GM12878 (cell line): ENCODE measurements around the gene MRPL21. TPM values are rescaled to one million over a fixed set of nuclear protein-coding genes. Genes with fewer than 3 reads are reported as not detected.

Experiments
- ATAC-seq: fragments of 200-7000 bp; cut with Tn5 transposase; 3 replicates; pipeline ENCODE4 v1.9.1; 2020; ENCODE audit warnings: mild to moderate bottlenecking, moderate library complexity
- BruUV-seq: library from RNA; stranded (reverse); fragments of 400-500 nt; replicated peaks from 2 replicates; lab custom pipeline; 2021; lab: Mats Ljungman, UMichigan
- CTCF ChIA-PET: fragments of 300-600 bp; sonication (Branson Sonifier 250); formaldehyde crosslinking; extraction: SDS; loops from one replicate; lab custom pipeline; 2021; ENCODE audit warnings: inconsistent platforms; lab: Yijun Ruan, JAX
- POLR2A ChIA-PET: fragments of 350-600 bp; formaldehyde crosslinking; extraction: SDS; loops from one replicate; lab custom pipeline; 2021; ENCODE audit warnings: inconsistent platforms; lab: Charles Lee
- RAD21 ChIA-PET: fragments of 300-600 bp; sonication (Branson Sonifier 250); formaldehyde crosslinking; loops from one replicate; lab custom pipeline; 2023; ENCODE audit warnings: antibody characterized with exemption; ENCODE audit not compliant: unreplicated experiment; lab: Charles Lee
- SMC1A ChIA-PET: fragments of 300-600 bp; sonication (Branson Sonifier 250); formaldehyde crosslinking; loops from one replicate; lab custom pipeline; 2023; ENCODE audit not compliant: unreplicated experiment, uncharacterized antibody; lab: Charles Lee
- DNase-seq: peaks from one replicate; pipeline ENCODE4 v3.0.0-alpha.2; 2011; ENCODE audit warnings: low read depth, low spot score
- FAIRE-seq: peaks from 3 replicates; lab custom pipeline; 2011; peaks lifted over from hg19 to GRCh38; lab: Jason Lieb, UNC
- H2AFZ ChIP-seq: 2 replicates; pipeline ENCODE4 v1.6.0; 2011; ENCODE audit warnings: low read depth, low read length, control low read depth; ENCODE audit not compliant: control insufficient read depth
- H3K27ac ChIP-seq: 2 replicates; pipeline ENCODE4 v1.5.1; 2011; ENCODE audit warnings: control low read depth; ENCODE audit not compliant: control insufficient read depth, insufficient read depth
- H3K27me3 ChIP-seq, 2 experiments: replicated peaks in 1 of 2; 2 replicates each; pipeline versions ENCODE4 v1.6.0 to v1.6.1; 2011; ENCODE audit warnings: low read length in 1 of 2; ENCODE audit not compliant: control insufficient read depth in 2 of 2, insufficient read depth in 2 of 2
- H3K36me3 ChIP-seq, 2 experiments: 2 replicates each; pipeline ENCODE4 v1.5.1; 2011; ENCODE audit warnings: low read length in 1 of 2; ENCODE audit not compliant: control insufficient read depth in 2 of 2, insufficient read depth in 2 of 2
- H3K4me1 ChIP-seq: 2 replicates; pipeline ENCODE4 v1.6.1; 2011; ENCODE audit warnings: mild to moderate bottlenecking, low read length, moderate library complexity, mixed read lengths; ENCODE audit not compliant: control insufficient read depth, insufficient read depth
- H3K4me2 ChIP-seq: 2 replicates; pipeline ENCODE4 v1.6.0; 2011; ENCODE audit warnings: control low read depth; ENCODE audit not compliant: control insufficient read depth, insufficient read depth
- H3K4me3 ChIP-seq: fragments of 200-600 bp; sonication (generic); 2 replicates; pipeline ENCODE4 v1.5.1; 2016
- H3K79me2 ChIP-seq: 2 replicates; pipeline ENCODE4 v1.6.0; 2011; ENCODE audit warnings: low read length; ENCODE audit not compliant: control insufficient read depth, insufficient read depth
- H3K9ac ChIP-seq: 2 replicates; pipeline ENCODE4 v1.8.0; 2011; ENCODE audit warnings: low read length, control low read depth, mixed read lengths; ENCODE audit not compliant: control insufficient read depth, insufficient read depth
- H3K9me3 ChIP-seq: replicated peaks from 3 replicates; pipeline ENCODE4 v1.5.1; 2011; ENCODE audit warnings: mild to moderate bottlenecking, low read length; ENCODE audit not compliant: control insufficient read depth, insufficient read depth
- H4K20me1 ChIP-seq: 2 replicates; pipeline ENCODE4 v1.6.0; 2011; ENCODE audit not compliant: control insufficient read depth, insufficient read depth
- STAT1 ChIP-seq: fragments of 450-650 bp; conservative IDR thresholded peaks from 2 replicates; pipeline ENCODE4 v1.6.1; 2014; ENCODE audit warnings: antibody characterized with exemption, mild to moderate bottlenecking
- TCF3 ChIP-seq: IDR thresholded peaks from 2 replicates; pipeline ENCODE4 v1.6.1; 2012; ENCODE audit warnings: low read depth, mild to moderate bottlenecking, low read length, borderline replicate concordance; ENCODE audit not compliant: insufficient read depth
- WGBS: methylation state at CpG from one replicate; pipeline ENCODE4 v1.1.6; 2016; ENCODE audit warnings: low lambda C conversion rate; ENCODE audit not compliant: insufficient replicate concordance, insufficient coverage; ENCODE audit errors: missing lambda C conversion rate; 5-methylcytosine and 5-hydroxymethylcytosine counted together
- in situ Hi-C: fragments of 300-500 bp; cut with MboI; formaldehyde crosslinking; loops from 9 replicates; pipeline ENCODE4 v1.14.3; 2018; ENCODE audit warnings: mixed read lengths
- intact Hi-C: fragments of 100-400 bp; cut with micrococcal nuclease; formaldehyde crosslinking; loops from one replicate; pipeline ENCODE4 v1.14.2; 2022; ENCODE audit not compliant: unreplicated experiment
- polyA plus RNA-seq, 11 experiments: library from polyadenylated mRNA; depleted of rRNA in 4 of 11; unstranded in 6 of 11; stranded (reverse) in 5 of 11; fragments of >200 nt; fragmentation: Nextera tagmentation in 4 of 11; fragmentation: Illumina TruSeq in 1 of 11; extraction: Ambion mirVana in 4 of 11; extraction: Trizol in 1 of 11; gene quantifications; 1 replicate in 1 of 11; 2 replicates in 10 of 11; pipeline versions ENCODE4 v1.2.1 to v1.2.3, GENCODE V29; 2011 to 2016; ENCODE audit warnings: inconsistent platforms in 2 of 11, missing spikeins in 2 of 11, low read depth in 1 of 11
- total RNA-seq, 4 experiments: library from RNA; depleted of rRNA in 3 of 4; stranded (reverse); fragments of >200 nt in 3 of 4; fragmentation: Illumina TruSeq in 1 of 4; extraction: Trizol in 1 of 4; gene quantifications; 2 replicates each; pipeline versions ENCODE4 v1.2.1 to v1.2.3, GENCODE V29; 2013 to 2021
- TF ChIP-seq, protein P1 (sequence below): IDR thresholded peaks from 2 replicates; pipeline ENCODE4 v1.6.1; 2011; ENCODE audit warnings: borderline replicate concordance, low read depth, mild to moderate bottlenecking, moderate library complexity, low read length; ENCODE audit not compliant: insufficient read depth, poor library complexity, severe bottlenecking
- TF ChIP-seq, protein P2 (sequence below): fragments of 450-650 bp; IDR thresholded peaks from 2 replicates; pipeline ENCODE4 v1.6.1; 2017; ENCODE audit warnings: mild to moderate bottlenecking, low read depth, inconsistent platforms; ENCODE audit not compliant: poor library complexity, severe bottlenecking

MRPL21 gene
- total and polyA plus RNA-seq, 10 of the 15 experiments (the other 5 are each of a cell fraction or from before 2014, with no cell fraction given), result 86.6 to 283 (median 130) TPM

DNA sequence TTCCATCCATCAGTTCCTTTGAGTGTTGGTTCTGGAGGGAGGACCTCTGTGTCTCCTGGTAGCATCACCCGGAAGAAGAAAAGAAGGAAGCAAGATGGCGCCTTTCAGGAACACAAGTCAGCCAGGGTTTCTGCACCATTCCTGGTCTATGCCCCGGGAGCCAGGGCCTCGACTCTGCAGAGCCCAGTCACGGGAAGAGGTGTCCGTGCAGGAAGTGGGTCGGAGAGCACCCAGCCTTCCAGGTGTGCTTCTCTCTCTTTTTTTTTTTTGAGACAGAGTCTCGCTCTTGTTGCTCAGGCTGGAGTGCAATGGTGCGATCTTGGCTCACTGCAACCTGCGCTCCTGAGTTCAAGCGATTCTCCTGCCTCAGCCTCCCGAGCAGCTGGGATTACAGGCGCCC, 21.2 kb downstream of the MRPL21 start:
- FAIRE-seq, result no peak
- H3K9ac ChIP-seq, result no peak overlapping the region
- no peak for TF ChIP-seq STAT1
- TF ChIP-seq, protein P1, sequence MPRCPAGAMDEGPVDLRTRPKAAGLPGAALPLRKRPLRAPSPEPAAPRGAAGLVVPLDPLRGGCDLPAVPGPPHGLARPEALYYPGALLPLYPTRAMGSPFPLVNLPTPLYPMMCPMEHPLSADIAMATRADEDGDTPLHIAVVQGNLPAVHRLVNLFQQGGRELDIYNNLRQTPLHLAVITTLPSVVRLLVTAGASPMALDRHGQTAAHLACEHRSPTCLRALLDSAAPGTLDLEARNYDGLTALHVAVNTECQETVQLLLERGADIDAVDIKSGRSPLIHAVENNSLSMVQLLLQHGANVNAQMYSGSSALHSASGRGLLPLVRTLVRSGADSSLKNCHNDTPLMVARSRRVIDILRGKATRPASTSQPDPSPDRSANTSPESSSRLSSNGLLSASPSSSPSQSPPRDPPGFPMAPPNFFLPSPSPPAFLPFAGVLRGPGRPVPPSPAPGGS, result peak; percentile 24
- TF ChIP-seq, all 136 proteins: peak for 1
- DNase-seq (no peak), ATAC-seq (no peak)
- intact Hi-C loops (no loop called here), in situ Hi-C loops (no loop called here)
- Histone ChIP-seq H4K20me1 (no peaks in the 10 kb centered on the region), H3K27ac (no peak overlapping the region), H2AFZ (no peak overlapping the region), H3K36me3 (no peaks in the 10 kb centered on the region; a peak in 1 of 4 replicates), H3K9me3 (no peaks in the 10 kb centered on the region), H3K4me3 (no peak overlapping the region), H3K79me2 (no peaks in the 10 kb centered on the region), H3K4me1 (no peaks in the 10 kb centered on the region), H3K4me2 (no peak overlapping the region), H3K27me3 (no peaks in the 10 kb centered on the region)
- ChIA-PET SMC1A (no interaction called here), POLR2A (no interaction called here), RAD21 (no interaction called here), CTCF (no interaction called here)
- 91% methylated on average over 7 of the region's 13 CpGs for WGBS
- BruUV-seq, result no TSS peak

DNA sequence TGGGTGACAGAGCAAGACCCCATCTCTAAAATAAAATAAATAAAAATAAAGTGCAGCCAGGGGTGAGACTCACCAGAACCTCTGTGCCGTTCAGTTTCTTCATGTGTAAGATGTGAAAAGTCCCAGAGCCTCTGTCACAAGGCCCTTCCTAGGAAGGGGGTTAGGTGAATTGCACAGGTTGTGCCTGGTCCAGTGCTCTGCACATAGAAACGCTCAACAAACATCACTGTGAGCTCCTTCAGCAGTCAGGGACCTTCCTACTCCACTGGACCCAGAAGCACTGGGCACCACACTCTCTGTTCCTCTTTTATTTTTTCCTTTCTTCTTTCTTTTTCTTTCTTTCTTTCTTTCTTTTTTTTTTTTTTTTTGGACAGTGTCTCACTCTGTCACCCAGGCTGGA, 22.3 kb downstream of the MRPL21 start:
- Histone ChIP-seq H3K36me3 (no peaks in the 10 kb centered on the region; a peak in 1 of 4 replicates), H3K79me2 (no peaks in the 10 kb centered on the region), H2AFZ (no peak overlapping the region), H3K4me2 (no peak overlapping the region), H3K9ac (no peak overlapping the region), H3K9me3 (no peaks in the 10 kb centered on the region), H3K27ac (no peak overlapping the region), H3K4me1 (no peaks in the 10 kb centered on the region), H3K27me3 (no peaks in the 10 kb centered on the region), H4K20me1 (no peaks in the 10 kb centered on the region), H3K4me3 (no peak overlapping the region)
- no peak for FAIRE-seq
- POLR2A ChIA-PET, result no interaction called here
- TF ChIP-seq, protein P2, sequence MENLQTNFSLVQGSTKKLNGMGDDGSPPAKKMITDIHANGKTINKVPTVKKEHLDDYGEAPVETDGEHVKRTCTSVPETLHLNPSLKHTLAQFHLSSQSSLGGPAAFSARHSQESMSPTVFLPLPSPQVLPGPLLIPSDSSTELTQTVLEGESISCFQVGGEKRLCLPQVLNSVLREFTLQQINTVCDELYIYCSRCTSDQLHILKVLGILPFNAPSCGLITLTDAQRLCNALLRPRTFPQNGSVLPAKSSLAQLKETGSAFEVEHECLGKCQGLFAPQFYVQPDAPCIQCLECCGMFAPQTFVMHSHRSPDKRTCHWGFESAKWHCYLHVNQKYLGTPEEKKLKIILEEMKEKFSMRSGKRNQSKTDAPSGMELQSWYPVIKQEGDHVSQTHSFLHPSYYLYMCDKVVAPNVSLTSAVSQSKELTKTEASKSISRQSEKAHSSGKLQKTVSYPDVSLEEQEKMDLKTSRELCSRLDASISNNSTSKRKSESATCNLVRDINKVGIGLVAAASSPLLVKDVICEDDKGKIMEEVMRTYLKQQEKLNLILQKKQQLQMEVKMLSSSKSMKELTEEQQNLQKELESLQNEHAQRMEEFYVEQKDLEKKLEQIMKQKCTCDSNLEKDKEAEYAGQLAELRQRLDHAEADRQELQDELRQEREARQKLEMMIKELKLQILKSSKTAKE, result no peak
- TF ChIP-seq, protein P1, result peak; percentile 69
- TF ChIP-seq TCF3, result 0 out of 2 replicates have a peak, but pooled peaks have one; percentile 11
- no TSS peak for BruUV-seq
- RAD21 ChIA-PET, result no interaction called here
- intact Hi-C loops (no loop called here), in situ Hi-C loops (no loop called here)
- no peak for DNase-seq
- no peak for ATAC-seq
- WGBS, result 63% methylated on average over 2 of the region's 2 CpGs
- SMC1A ChIA-PET, result no interaction called here
- CTCF ChIA-PET, result no interaction called here
